ENCODE results near the gene TRIM65. TPM values are rescaled to one million over a fixed set of nuclear protein-coding genes. Genes with fewer than 3 reads are reported as not detected.

TRIM65 gene
- total and polyA plus RNA-seq, 2 of the 13 experiments (the other 11 are each of a cell fraction or from before 2014, with no cell fraction given): 10.3 to 22.4 TPM

GRCh38 chr17:75895370-75896155 lies 1.2 kb downstream of the TRIM65 start (continued):
- no peak for TF ChIP-seq PRDM10 (CRISPR knock-in tag; IDR thresholded peaks at IDR 0.05; ENCODE audit: low read depth)
- TF ChIP-seq PREB (CRISPR knock-in tag; IDR thresholded peaks at IDR 0.05): no peak
- TF ChIP-seq ZNF768 (CRISPR knock-in tag; IDR thresholded peaks at IDR 0.05): no peak
- TF ChIP-seq RXRA (CRISPR knock-in tag; IDR thresholded peaks at IDR 0.05): no peak; the same call in none of the 2 replicates
- 0 out of 2 replicates have a peak, but pooled peaks have one; percentile 18 for TF ChIP-seq ZNF816 (CRISPR knock-in tag; IDR thresholded peaks at IDR 0.05; ENCODE audit: borderline replicate concordance)
- peak; percentile 10; the same call in 1 of the 2 replicates for TF ChIP-seq BRCA1 (CRISPR knock-in tag; IDR thresholded peaks at IDR 0.05)
- peak; percentile 47; the same call in 1 of the 2 replicates for TF ChIP-seq PITX1 (CRISPR knock-in tag; IDR thresholded peaks at IDR 0.05)
- peak; percentile 55; the same call in 1 of the 2 replicates for TF ChIP-seq ZNF558 (CRISPR knock-in tag; IDR thresholded peaks at IDR 0.05; ENCODE audit: borderline replicate concordance)
- TF ChIP-seq ZBTB39 (CRISPR knock-in tag; IDR thresholded peaks at IDR 0.05): 0 out of 2 replicates have a peak, but pooled peaks have one; percentile 46
- no peak for TF ChIP-seq ATF5 (CRISPR knock-in tag; IDR thresholded peaks at IDR 0.05; ENCODE audit: low read depth)
- TF ChIP-seq ZFY (CRISPR knock-in tag; IDR thresholded peaks at IDR 0.05): no peak
- TF ChIP-seq ZNF367 (CRISPR knock-in tag; IDR thresholded peaks at IDR 0.05; ENCODE audit: borderline replicate concordance): no peak
- 0 out of 2 replicates have a peak, but pooled peaks have one; percentile 27 for TF ChIP-seq MAZ (IDR thresholded peaks at IDR 0.05; ENCODE audit: borderline replicate concordance, low read depth, low read length)
- TF ChIP-seq MAZ (CRISPR knock-in tag; IDR thresholded peaks at IDR 0.05; ENCODE audit: low read depth): no peak
- peak; percentile 61; the same call in 1 of the 2 replicates for TF ChIP-seq ZNF468 (CRISPR knock-in tag; IDR thresholded peaks at IDR 0.05)
- no peak for TF ChIP-seq PBX2 (CRISPR knock-in tag; IDR thresholded peaks at IDR 0.05)
- TF ChIP-seq JUNB (CRISPR knock-in tag; IDR thresholded peaks at IDR 0.05; ENCODE audit: borderline replicate concordance): no peak
- peak; percentile 53 for TF ChIP-seq TEAD3 (CRISPR knock-in tag; optimal IDR thresholded peaks at IDR 0.05; ENCODE audit: borderline replicate concordance)
- TF ChIP-seq ZNF772 (CRISPR knock-in tag; IDR thresholded peaks at IDR 0.05): peak; percentile 60; the same call in 1 of the 2 replicates
- no peak for TF ChIP-seq TP53 (CRISPR knock-in tag; conservative IDR thresholded peaks at IDR 0.05)
- no peak for TF ChIP-seq CEBPG (CRISPR knock-in tag; IDR thresholded peaks at IDR 0.05)

All from HepG2 (cell line).